Stimulated activated naive B cell treated with anti-CD40 and anti-IgM and Interleukin-4, amounts not matched to agents 10 μg/mL and 1 μg/mL and 100 μg/mL, for 72 hours (primary cell): ENCODE data around the gene CASQ1.
A peak's percentile ranks its signal among the peaks of the same experiment; 100 is the strongest.

Experiments
- ATAC-seq, 2 donors: fragments of 150-1000 bp; cut with Tn5 transposase; replicated peaks; 2 replicates each; pipeline ENCODE4 v1.10.0; 2021; ENCODE audit warnings: moderate library complexity in 1 of 2
- DNase-seq: peaks from one replicate; pipeline ENCODE4 v3.0.0; 2021
- H3K27ac Mint-ChIP-seq: one replicate; pipeline ENCODE4 v1.8.0; 2022; ENCODE audit warnings: mild to moderate bottlenecking, mixed read lengths
- H3K27me3 Mint-ChIP-seq, 2 donors: one replicate each; pipeline ENCODE4 v1.8.0; 2022; ENCODE audit warnings: mixed read lengths in 2 of 2
- H3K36me3 Mint-ChIP-seq, 2 donors: one replicate each; pipeline ENCODE4 v1.8.0; 2022; ENCODE audit warnings: mixed read lengths in 2 of 2, mild to moderate bottlenecking in 1 of 2
- H3K4me1 Mint-ChIP-seq, 2 donors: one replicate each; pipeline ENCODE4 v1.8.0; 2022; ENCODE audit warnings: mixed read lengths in 2 of 2, mild to moderate bottlenecking in 1 of 2
- H3K4me3 Mint-ChIP-seq, 2 donors: one replicate each; pipeline ENCODE4 v1.8.0; 2022; ENCODE audit warnings: mild to moderate bottlenecking in 2 of 2, mixed read lengths in 2 of 2, moderate library complexity in 1 of 2
- H3K9me3 Mint-ChIP-seq, 2 donors: one replicate each; pipeline ENCODE4 v1.8.0; 2022; ENCODE audit warnings: mixed read lengths in 2 of 2, mild to moderate bottlenecking in 1 of 2

Gene CASQ1

DNA sequence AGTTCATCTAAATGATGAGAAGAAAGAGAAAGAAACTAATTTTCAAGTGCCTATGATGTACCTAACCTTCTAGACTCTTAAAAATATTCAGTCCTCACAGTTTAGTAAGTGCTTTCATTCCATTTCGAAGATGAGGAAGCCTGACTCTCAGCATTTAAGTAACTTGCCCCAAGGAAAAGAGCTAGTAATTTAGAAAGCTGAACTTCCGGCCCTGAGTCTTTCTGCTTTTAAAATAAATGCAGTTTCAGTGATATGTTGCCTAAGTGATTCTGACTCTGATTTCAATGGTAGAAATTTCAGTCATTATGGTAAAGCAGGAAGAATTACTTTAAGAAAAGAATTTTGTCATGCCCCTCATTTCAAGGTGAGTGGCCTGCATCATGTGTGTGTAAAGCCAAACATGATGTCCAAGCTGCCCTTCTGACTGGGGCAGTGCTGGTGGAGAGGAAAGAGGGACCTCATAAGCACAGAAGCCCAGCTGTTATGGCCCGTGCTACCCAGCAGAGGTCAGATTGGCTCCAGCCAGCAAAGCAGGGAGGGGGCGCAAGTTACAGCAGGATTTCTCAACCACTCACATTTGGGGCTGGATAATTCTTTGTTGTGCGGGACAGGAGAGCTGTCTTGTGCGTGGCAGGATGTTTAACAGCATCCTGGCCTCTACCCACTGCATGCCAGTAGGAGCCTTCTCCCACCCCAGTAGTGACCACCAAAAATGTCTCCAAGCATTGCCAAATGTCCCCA lies 28.2 kb upstream of the CASQ1 start:
- Mint-ChIP-seq H3K9me3 (no peaks in the 10 kb centered on the region), H3K27ac (no peak overlapping the region), H3K36me3 (no peaks in the 10 kb centered on the region), H3K4me3 (no peak overlapping the region), H3K4me1 (peaks cover 10 to 11% of the 10 kb centered on the region in 2 donors), H3K27me3 (peaks cover 6 to 11% of the 10 kb centered on the region in 2 donors)
- peak; percentile 30 to 40 for ATAC-seq
- DNase-seq, result no peak

DNA sequence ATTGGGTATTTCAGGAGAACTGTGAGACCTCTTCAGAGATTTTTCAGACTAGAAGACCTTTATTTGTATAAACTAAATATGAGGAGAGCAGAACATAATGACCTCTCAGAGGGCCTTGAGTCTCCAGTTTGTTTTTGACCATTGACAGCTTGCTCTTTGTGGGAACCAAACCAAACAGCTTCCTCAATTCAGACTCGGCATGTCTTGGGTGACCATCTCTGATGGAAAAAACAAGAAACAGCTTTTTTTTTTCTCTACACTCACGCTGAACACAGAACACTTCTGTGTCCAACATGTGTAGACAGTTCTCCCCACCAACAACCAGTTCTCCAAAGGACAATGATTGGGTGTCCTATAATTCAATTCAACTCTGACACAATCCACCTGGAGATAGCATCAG lies 27.4 kb upstream of the CASQ1 start:
- H3K27me3 Mint-ChIP-seq, result peaks cover 6 to 11% of the 10 kb centered on the region in 2 donors
- DNase-seq (no peak), ATAC-seq (no peak)
- no peak overlapping the region for H3K4me3 Mint-ChIP-seq
- no peak overlapping the region for H3K27ac Mint-ChIP-seq
- peaks cover 16 to 19% of the 10 kb centered on the region in 2 donors for H3K4me1 Mint-ChIP-seq
- no peaks in the 10 kb centered on the region for H3K9me3 Mint-ChIP-seq
- no peaks in the 10 kb centered on the region for H3K36me3 Mint-ChIP-seq

DNA sequence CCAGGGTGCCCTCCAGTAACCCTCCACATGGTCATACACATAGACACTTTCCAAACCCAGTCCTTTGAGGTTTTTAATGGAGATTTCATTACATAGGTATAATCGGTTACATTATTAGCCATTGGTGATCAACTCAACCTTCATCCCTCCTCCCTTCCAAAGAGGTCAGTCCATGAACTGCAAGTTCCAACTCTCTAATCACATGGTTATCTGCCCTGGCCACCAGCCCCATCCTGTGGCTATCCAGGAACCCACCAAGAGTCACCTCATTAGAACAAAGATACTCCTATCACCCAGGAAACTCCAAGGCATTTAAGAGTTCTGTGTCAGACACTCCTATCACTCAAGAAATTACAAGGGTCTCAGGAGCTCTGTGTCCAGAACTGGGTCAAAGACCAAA lies 26.8 kb upstream of the CASQ1 start:
- H3K4me1 Mint-ChIP-seq, result peaks cover 16 to 22% of the 10 kb centered on the region in 2 donors
- no peak overlapping the region for H3K4me3 Mint-ChIP-seq
- H3K27ac Mint-ChIP-seq, result no peak overlapping the region
- peaks cover 4 to 9% of the 10 kb centered on the region in 2 donors for H3K27me3 Mint-ChIP-seq
- ATAC-seq, result no peak
- DNase-seq, result no peak
- H3K36me3 Mint-ChIP-seq, result no peaks in the 10 kb centered on the region
- H3K9me3 Mint-ChIP-seq, result no peaks in the 10 kb centered on the region

DNA sequence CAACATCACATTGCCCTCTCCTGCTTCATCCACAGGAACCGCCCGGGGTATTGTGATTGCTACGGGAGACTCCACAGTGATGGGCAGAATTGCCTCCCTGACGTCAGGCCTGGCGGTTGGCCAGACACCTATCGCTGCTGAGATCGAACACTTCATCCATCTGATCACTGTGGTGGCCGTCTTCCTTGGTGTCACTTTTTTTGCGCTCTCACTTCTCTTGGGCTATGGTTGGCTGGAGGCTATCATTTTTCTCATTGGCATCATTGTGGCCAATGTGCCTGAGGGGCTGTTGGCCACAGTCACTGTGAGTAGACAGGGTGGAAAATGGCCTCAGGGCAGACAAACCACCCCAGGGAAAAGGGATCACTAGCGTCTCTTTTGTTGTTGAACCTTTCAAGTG lies 26.3 kb upstream of the CASQ1 start:
- Mint-ChIP-seq H3K36me3 (no peaks in the 10 kb centered on the region), H3K4me3 (no peak overlapping the region), H3K4me1 (peaks cover 21 to 27% of the 10 kb centered on the region in 2 donors), H3K27ac (no peak overlapping the region), H3K9me3 (no peaks in the 10 kb centered on the region), H3K27me3 (peaks cover 0 to 6% of the 10 kb centered on the region in 2 donors)
- ATAC-seq (no peak), DNase-seq (no peak)

DNA sequence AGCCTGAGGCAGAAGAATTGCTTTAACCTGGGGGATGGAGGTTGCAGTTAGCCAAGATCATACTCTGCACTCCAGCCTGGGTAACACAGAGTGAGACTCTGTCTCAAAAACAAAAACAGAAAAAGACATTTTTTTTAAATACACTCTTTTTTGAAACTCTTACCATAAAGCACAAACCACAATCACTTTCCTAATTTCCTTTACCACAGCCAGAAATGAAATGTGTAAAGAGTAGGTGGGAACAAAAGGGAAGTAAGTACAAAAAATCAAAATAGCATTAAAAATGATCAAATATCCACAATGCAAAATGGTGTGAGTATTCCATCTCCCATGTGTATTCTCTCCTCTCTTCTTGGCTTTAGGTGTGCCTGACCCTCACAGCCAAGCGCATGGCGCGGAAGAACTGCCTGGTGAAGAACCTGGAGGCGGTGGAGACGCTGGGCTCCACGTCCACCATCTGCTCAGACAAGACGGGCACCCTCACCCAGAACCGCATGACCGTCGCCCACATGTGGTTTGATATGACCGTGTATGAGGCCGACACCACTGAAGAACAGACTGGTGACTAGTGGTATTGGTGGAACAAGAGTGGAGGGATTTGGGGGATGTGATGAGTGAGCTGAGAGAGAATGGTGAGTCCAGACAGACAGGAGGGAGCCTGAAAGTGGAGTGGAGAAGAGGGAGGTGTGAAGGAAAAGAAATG lies 24.1 kb upstream of the CASQ1 start:
- Mint-ChIP-seq H3K9me3 (no peaks in the 10 kb centered on the region), H3K27me3 (peaks cover 0 to 6% of the 10 kb centered on the region in 2 donors), H3K27ac (peak overlapping the region; percentile 15), H3K36me3 (no peaks in the 10 kb centered on the region), H3K4me3 (no peak overlapping the region), H3K4me1 (peaks cover 36 to 46% of the 10 kb centered on the region in 2 donors)
- DNase-seq (no peak), ATAC-seq (peak in 1 of 2 donors; percentile 17)

DNA sequence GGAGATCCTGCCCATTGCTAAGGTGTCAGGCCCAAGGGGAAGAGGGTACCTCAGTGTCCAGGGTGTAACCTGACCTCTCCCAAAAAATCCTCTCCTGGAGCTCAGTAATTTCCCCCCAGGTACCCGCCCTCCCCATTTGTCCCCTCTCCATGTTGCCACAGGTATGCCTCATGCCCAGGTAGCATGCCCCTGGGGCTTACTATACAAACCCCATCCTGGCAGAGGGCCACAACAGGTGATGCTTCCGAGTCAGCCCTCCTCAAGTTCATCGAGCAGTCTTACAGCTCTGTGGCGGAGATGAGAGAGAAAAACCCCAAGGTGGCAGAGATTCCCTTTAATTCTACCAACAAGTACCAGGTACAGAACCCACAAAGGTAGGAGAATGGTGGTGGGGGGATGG lies 23.3 kb upstream of the CASQ1 start:
- Mint-ChIP-seq H3K36me3 (no peaks in the 10 kb centered on the region), H3K4me3 (no peak overlapping the region), H3K9me3 (no peaks in the 10 kb centered on the region), H3K4me1 (peaks cover 36 to 46% of the 10 kb centered on the region in 2 donors), H3K27me3 (peaks cover 3 to 6% of the 10 kb centered on the region in 2 donors), H3K27ac (no peak overlapping the region)
- DNase-seq (no peak), ATAC-seq (no peak)

DNA sequence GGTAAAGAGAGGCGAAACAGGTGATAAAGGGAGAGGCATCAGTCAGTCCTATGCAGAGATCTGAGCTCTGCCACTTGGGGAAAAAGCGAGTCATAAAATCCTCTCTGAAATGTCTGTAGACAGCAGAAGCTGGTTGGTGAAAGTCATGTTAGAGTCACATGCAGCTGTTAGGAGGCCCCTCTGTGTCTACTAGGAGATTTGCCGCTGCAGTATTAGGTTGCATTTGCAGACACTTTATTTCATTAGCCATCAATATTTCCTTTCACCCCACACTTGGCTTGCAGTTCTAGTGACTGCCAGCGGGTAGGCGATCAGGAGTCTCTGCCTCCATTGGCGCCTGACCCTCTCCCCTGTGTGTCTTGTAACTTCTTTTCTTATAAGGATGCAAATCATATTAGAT lies 22.8 kb upstream of the CASQ1 start:
- ATAC-seq, result peak; percentile 52 to 63
- H3K9me3 Mint-ChIP-seq, result no peaks in the 10 kb centered on the region
- H3K27ac Mint-ChIP-seq, result no peak overlapping the region
- peaks cover 7 to 8% of the 10 kb centered on the region in 2 donors for H3K27me3 Mint-ChIP-seq
- no peak for DNase-seq
- H3K4me3 Mint-ChIP-seq, result no peak overlapping the region
- peaks cover 36 to 46% of the 10 kb centered on the region in 2 donors for H3K4me1 Mint-ChIP-seq
- no peaks in the 10 kb centered on the region for H3K36me3 Mint-ChIP-seq

DNA sequence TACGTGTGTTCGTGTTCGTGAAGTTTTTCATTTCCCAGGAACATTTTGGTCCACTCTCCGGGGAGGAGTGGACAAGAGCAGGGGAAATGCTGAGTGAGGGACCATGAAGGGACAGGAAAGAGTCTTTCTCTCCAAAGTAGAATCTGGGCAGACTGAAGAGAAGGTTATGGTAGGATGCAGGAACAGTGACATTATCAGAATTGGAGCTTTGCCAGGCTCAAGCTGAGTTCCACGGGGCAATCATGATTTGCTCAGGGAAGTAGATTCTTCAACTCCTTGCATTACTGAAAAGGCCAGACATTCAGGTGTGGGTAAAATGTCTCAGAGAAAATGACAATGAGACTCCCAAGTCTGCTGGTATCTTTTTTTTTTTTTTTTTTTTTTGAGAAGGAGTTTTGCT lies 22.4 kb upstream of the CASQ1 start:
- no peak overlapping the region for H3K27ac Mint-ChIP-seq
- peaks cover 36 to 46% of the 10 kb centered on the region in 2 donors for H3K4me1 Mint-ChIP-seq
- peaks cover 12% of the 10 kb centered on the region in 2 donors for H3K27me3 Mint-ChIP-seq
- no peak for DNase-seq
- H3K36me3 Mint-ChIP-seq, result no peaks in the 10 kb centered on the region
- no peak for ATAC-seq
- no peaks in the 10 kb centered on the region for H3K9me3 Mint-ChIP-seq
- H3K4me3 Mint-ChIP-seq, result no peak overlapping the region

DNA sequence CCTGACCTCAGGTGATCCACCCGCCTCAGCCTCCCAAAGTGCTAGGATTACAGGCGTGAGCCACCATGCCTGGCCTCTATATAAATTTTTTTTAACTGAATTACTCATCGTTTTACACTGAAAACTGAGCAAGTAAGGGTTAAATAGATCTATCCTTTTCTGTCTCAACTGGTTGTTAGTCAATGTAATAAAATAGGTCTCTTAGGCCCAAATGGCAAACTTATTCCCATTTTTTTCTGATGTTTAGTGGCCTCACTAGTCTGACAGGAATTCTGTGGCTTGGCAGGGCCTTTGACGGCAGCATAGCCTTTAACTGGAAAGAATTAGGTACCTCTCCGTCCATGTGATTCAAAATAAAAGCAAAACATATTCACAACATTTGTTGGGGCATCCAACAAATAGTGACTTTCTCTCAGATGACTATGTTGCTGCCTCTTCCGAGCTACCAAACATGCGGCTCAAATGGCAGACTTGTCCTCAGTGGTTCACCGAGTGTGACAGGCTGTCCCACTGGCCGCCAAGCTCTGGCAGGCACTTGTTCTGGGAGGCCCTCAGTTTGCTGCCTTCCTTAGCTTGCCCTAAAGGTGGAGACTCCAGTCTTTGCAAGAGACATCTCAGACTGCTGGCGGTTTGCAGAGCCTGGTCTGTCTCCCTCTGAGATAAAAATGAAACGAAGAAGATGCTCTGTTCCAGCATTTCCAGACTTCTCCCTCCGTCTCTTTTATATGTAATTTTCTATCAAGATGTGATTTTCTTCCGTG lies 21.6 kb upstream of the CASQ1 start:
- no peak for ATAC-seq
- H3K36me3 Mint-ChIP-seq, result no peaks in the 10 kb centered on the region
- H3K9me3 Mint-ChIP-seq, result no peaks in the 10 kb centered on the region
- no peak overlapping the region for H3K27ac Mint-ChIP-seq
- H3K27me3 Mint-ChIP-seq, result peaks cover 15 to 16% of the 10 kb centered on the region in 2 donors
- peaks cover 36 to 46% of the 10 kb centered on the region in 2 donors for H3K4me1 Mint-ChIP-seq
- DNase-seq, result no peak
- no peak overlapping the region for H3K4me3 Mint-ChIP-seq

DNA sequence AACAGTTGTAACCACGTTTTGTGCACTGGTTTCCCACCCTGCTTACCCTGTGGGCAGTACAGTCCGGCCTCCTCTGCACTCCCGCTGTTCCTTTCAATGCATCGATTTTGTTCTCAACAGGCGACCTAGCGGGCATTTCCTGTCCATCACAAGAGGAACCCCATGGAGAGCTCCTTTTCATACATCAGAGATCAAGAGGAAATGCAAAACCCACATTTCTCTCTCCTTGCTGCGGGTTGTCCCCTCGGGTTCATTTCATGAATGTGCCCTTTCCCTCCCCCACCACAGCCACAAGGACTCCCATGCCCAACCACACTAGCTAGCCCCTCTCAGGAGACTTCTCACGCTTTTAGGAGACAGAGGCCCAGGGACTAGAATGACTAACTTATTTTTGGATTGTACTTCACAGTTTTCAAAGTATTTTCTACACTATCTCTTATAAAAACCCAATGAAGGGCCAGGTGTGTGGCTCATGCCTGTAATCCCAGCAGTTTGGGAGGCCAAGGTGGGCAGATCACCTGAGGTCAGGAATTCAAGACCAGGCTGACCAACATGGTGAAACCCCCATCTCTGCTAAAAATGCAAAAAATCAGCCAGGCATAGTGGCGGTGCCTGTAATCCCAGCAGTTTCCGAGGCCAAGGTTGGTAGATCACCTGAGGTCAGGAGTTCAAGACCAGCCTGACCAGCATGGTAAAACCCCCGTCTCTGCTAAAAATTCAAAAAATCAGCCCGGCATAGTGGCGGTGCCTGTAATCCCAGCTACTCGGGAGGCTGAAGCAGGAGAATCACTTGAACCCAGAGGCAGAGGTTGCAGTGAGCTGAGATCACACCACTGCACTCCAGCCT lies 20.6 kb upstream of the CASQ1 start:
- peak overlapping the region; percentile 81 for H3K27ac Mint-ChIP-seq
- no peaks in the 10 kb centered on the region for H3K9me3 Mint-ChIP-seq

DNA sequence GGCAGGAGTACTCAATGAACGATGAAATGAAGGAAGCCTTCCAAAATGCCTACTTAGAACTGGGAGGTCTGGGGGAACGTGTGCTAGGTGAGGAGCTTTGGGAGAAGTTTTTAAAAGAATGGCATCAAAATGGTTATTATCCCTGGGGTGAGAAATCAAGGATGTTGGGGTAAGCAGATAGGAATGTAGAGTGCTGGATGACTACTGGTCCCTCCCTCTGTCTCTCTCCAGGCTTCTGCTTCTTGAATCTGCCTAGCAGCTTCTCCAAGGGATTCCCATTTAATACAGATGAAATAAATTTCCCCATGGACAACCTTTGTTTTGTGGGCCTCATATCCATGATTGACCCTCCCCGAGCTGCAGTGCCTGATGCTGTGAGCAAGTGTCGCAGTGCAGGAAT lies 19.0 kb upstream of the CASQ1 start:
- no peaks in the 10 kb centered on the region for H3K36me3 Mint-ChIP-seq
- H3K9me3 Mint-ChIP-seq, result no peaks in the 10 kb centered on the region
- no peak overlapping the region for H3K4me3 Mint-ChIP-seq
- H3K4me1 Mint-ChIP-seq, result peaks cover 31 to 40% of the 10 kb centered on the region in 2 donors
- DNase-seq (no peak), ATAC-seq (no peak)
- H3K27me3 Mint-ChIP-seq, result peaks cover 28 to 30% of the 10 kb centered on the region in 2 donors
- H3K27ac Mint-ChIP-seq, result no peak overlapping the region

More for the DNA sequence above, 20.6 kb upstream of the CASQ1 start:
- Mint-ChIP-seq H3K4me1 (peaks cover 36 to 46% of the 10 kb centered on the region in 2 donors), H3K4me3 (peak overlapping the region; percentile 31 to 51), H3K36me3 (no peaks in the 10 kb centered on the region), H3K27me3 (peaks cover 25 to 26% of the 10 kb centered on the region in 2 donors)
- DNase-seq, result peak; percentile 77
- ATAC-seq, result peak; percentile 93

DNA sequence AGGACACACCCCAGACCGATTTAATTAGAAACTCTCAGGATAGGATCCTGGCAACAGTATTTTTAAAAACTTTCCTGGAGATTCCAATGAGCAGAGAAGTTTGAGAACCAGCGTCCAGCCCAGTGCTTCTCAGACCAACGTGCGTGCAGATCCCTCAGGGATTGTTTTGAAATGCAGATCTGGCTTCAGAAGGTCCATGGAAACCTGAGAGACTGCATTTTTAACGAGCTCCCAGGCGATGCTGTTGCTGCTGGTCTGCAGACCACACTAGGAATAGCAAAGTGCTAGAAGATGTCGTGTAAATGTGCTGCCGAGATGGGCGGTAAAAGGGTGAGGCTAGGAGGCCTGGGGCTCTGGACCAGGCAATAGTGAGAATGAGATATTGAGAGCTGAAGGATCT lies 18.4 kb upstream of the CASQ1 start:
- Mint-ChIP-seq H3K4me3 (no peak overlapping the region), H3K9me3 (no peaks in the 10 kb centered on the region), H3K27me3 (peaks cover 26 to 28% of the 10 kb centered on the region in 2 donors), H3K4me1 (peaks cover 29 to 35% of the 10 kb centered on the region in 2 donors), H3K27ac (no peak overlapping the region), H3K36me3 (no peaks in the 10 kb centered on the region)
- no peak for DNase-seq
- ATAC-seq, result no peak

DNA sequence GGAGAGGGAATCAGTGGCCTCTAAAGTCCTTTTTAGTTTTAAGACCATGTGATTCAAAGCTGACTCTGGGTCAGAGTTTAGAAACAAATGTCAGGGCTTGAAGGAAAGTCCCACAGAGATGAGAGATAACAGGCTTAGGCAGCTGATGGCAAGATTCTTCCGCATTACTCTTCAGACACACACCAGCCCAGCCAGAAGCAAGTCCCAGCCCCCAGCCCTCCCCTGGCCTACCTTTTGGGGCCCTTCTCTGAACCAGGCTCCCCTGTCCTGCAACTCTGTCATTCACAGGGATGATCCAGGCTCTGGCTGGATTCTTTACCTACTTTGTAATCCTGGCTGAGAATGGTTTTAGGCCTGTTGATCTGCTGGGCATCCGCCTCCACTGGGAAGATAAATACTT lies 13.1 kb upstream of the CASQ1 start:
- DNase-seq, result no peak

DNA sequence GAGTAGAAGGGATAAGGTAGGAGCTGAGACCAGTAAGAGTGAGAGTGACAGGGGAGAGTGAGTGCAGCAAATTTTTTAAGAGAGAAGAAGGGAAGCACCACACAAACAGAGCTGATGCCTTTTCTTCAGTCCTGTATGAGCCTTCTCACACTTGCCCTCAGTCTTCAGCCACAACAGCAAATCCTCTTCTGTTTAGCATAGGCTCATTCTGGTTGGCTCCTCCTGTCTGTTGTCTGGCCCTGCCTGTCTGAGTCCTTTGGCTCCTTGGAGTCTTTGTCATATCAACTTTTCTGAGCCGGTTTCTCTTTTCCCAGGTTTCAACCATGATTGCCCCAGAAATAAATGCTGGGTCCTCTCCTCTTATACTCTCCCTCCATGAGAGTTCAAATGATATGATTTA lies 12.7 kb upstream of the CASQ1 start:
- peaks cover 35 to 36% of the 10 kb centered on the region in 2 donors for H3K27me3 Mint-ChIP-seq
- H3K4me3 Mint-ChIP-seq, result no peak overlapping the region
- ATAC-seq, result no peak
- peaks cover 0 to 1% of the 10 kb centered on the region in 2 donors for H3K4me1 Mint-ChIP-seq
- DNase-seq, result no peak
- no peak overlapping the region for H3K27ac Mint-ChIP-seq
- no peaks in the 10 kb centered on the region for H3K36me3 Mint-ChIP-seq
- no peaks in the 10 kb centered on the region for H3K9me3 Mint-ChIP-seq

More for the DNA sequence above, 13.1 kb upstream of the CASQ1 start:
- peak; percentile 36 to 61 for ATAC-seq
- Mint-ChIP-seq H3K4me1 (peaks cover 0 to 1% of the 10 kb centered on the region in 2 donors), H3K27me3 (peaks cover 38 to 39% of the 10 kb centered on the region in 2 donors), H3K36me3 (no peaks in the 10 kb centered on the region), H3K27ac (no peak overlapping the region), H3K4me3 (no peak overlapping the region), H3K9me3 (no peaks in the 10 kb centered on the region)
